OCI-LY7 (cell line): Measurements from ENCODE around the gene EVI5.

ENCODE experiments used
- CTCF ChIP-seq: fragments of 200-600 bp; sonication (generic); conservative IDR thresholded peaks from 2 replicates; pipeline ENCODE4 v1.5.1; 2014; ENCODE audit warnings: mild to moderate bottlenecking, antibody characterized with exemption, low read length, moderate library complexity, mixed read lengths
- EZH2phosphoT487 ChIP-seq: fragments of 200-600 bp; sonication (generic); IDR thresholded peaks from 2 replicates; pipeline ENCODE4 v1.6.1; 2018; ENCODE audit warnings: low read depth, borderline replicate concordance, mild to moderate bottlenecking, mixed run types, antibody characterized with exemption, low read length, moderate library complexity, mixed read lengths

GRCh38 chr1:92804721-92805201 lies 19.9 kb upstream of the EVI5 start:
- TF ChIP-seq CTCF (no peak), EZH2phosphoT487 (no peak)
